Chondrocyte (in vitro differentiated cells): ENCODE data around the gene HCN4. TPM values are rescaled to one million over a fixed set of nuclear protein-coding genes. Genes with fewer than 3 reads are reported as not detected.

Experiments used
- DNase-seq: peaks from one replicate; pipeline ENCODE4 v3.0.0; 2021; ENCODE audit warnings: mixed read lengths, low spot score
- H3K27ac Mint-ChIP-seq: one replicate; pipeline ENCODE4 v1.8.0; 2021; ENCODE audit warnings: mild to moderate bottlenecking, moderate library complexity, mixed read lengths; ENCODE audit not compliant: unreplicated experiment
- H3K27me3 Mint-ChIP-seq: 2 replicates; pipeline ENCODE4 v1.8.0; 2021; ENCODE audit warnings: low read depth, mixed read lengths
- H3K36me3 Mint-ChIP-seq: 2 replicates; pipeline ENCODE4 v1.8.0; 2021; ENCODE audit warnings: low read depth, mixed read lengths
- H3K4me1 Mint-ChIP-seq: 2 replicates; pipeline ENCODE4 v1.8.0; 2021; ENCODE audit warnings: low read depth, mild to moderate bottlenecking, mixed read lengths
- H3K4me3 Mint-ChIP-seq: one replicate; pipeline ENCODE4 v1.8.0; 2021; ENCODE audit warnings: mild to moderate bottlenecking, moderate library complexity, mixed read lengths; ENCODE audit not compliant: unreplicated experiment
- H3K9me3 Mint-ChIP-seq: 2 replicates; pipeline ENCODE4 v1.8.0; 2021; ENCODE audit warnings: low read depth, mixed read lengths
- CTCF ChIP-seq: fragments of 200-600 bp; sonication (generic); IDR thresholded peaks from 2 replicates; pipeline ENCODE4 v1.5.0; 2021; ENCODE audit warnings: antibody characterized with exemption, mild to moderate bottlenecking, moderate library complexity
- total RNA-seq: library from RNA; stranded (reverse); gene quantifications from 3 replicates; pipeline ENCODE4 v1.2.1, GENCODE V29; 2021

The HCN4 gene
- total RNA-seq, 1 donor from 2014 or later = 0.05 TPM

DNA sequence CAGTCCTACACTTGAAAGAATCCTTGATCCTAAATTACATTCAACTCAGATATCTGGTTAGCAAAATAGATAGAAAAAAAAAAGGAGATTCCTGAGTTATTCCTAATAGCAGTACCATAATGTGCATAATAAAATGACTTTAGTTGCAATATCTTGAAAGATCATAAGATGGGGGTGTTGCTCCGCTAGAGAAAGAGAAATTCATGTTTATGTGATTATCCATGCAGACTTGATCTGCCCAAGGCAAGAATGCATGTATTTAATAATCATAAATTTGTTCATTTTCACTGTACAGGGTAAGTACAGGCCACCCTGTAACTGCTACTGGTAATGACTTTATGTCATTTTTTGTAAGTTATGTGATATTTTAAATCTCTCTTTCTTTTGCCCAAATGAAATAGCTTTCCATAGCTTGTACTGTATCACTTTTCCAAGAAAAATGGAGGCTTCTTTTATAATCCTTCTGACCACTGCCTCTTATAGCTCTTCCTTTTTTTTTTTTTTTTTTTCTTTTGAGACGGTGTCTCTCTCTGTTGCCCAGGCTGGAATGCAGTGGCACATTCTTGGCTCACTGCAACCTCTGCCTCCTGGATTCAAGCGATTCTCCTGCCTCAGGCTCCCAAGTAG, 84.6 kb downstream of the HCN4 start:
- H3K9me3 Mint-ChIP-seq = no peaks in the 10 kb centered on the region
- no peaks in the 10 kb centered on the region for H3K27me3 Mint-ChIP-seq
- peaks cover 6% of the 10 kb centered on the region for H3K36me3 Mint-ChIP-seq
- H3K4me3 Mint-ChIP-seq = no peak overlapping the region
- TF ChIP-seq CTCF = peak; percentile 83
- H3K4me1 Mint-ChIP-seq = peaks cover 42% of the 10 kb centered on the region
- no peak for DNase-seq
- H3K27ac Mint-ChIP-seq = peak overlapping the region; percentile 76

GRCh38 chr15:73283366-73283962, 85.3 kb downstream of the HCN4 start:
- peak overlapping the region; percentile 76 for H3K27ac Mint-ChIP-seq
- no peak for TF ChIP-seq CTCF
- H3K27me3 Mint-ChIP-seq = no peaks in the 10 kb centered on the region
- no peaks in the 10 kb centered on the region for H3K9me3 Mint-ChIP-seq
- peaks cover 2% of the 10 kb centered on the region for H3K36me3 Mint-ChIP-seq
- no peak overlapping the region for H3K4me3 Mint-ChIP-seq
- no peak for DNase-seq
- H3K4me1 Mint-ChIP-seq = peaks cover 42% of the 10 kb centered on the region

- no peak for DNase-seq
- Mint-ChIP-seq H3K27ac (peak overlapping the region; percentile 76), H3K27me3 (no peaks in the 10 kb centered on the region), H3K4me3 (no peak overlapping the region), H3K4me1 (peaks cover 42% of the 10 kb centered on the region), H3K9me3 (no peaks in the 10 kb centered on the region), H3K36me3 (peaks cover 2% of the 10 kb centered on the region)
- no peak for TF ChIP-seq CTCF
These were observed 86.0 kb downstream of the HCN4 start for GRCh38 chr15:73282567-73283365.

DNA sequence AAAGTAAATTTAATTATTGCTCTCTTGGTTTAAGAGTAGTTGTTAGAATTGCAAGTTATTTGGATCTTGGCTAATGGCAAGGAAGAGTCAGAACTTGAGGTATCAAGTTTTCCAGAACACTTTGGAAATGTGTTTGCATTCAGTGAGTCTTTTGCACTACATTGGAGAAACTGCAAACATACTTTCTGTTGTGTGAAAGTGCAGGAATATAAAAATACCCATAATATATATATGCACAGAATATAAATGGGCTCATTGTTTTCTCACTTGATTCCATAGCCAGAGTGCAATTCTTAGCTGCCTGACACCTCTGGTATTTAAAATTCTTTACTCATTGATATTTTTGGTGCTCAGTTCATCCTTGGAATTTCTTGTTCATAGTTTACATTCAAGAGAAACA, 92.9 kb downstream of the HCN4 start:
- Mint-ChIP-seq H3K27ac (no peak overlapping the region), H3K27me3 (no peaks in the 10 kb centered on the region), H3K4me3 (no peak overlapping the region), H3K36me3 (peaks cover 3% of the 10 kb centered on the region), H3K4me1 (peaks cover 16% of the 10 kb centered on the region), H3K9me3 (no peaks in the 10 kb centered on the region)
- no peak for TF ChIP-seq CTCF
- no peak for DNase-seq

- peak; percentile 93 for TF ChIP-seq CTCF
- Mint-ChIP-seq H3K9me3 (no peaks in the 10 kb centered on the region), H3K27me3 (no peaks in the 10 kb centered on the region), H3K4me1 (peaks cover 24% of the 10 kb centered on the region), H3K36me3 (peaks cover 7% of the 10 kb centered on the region), H3K4me3 (no peak overlapping the region), H3K27ac (no peak overlapping the region)
- DNase-seq = no peak
These were observed 95.4 kb downstream of the HCN4 start for GRCh38 chr15:73273181-73274002.
